ENCODE measurements around the gene SCAF11.

SCAF11 gene

GRCh38 chr12:45915405-45915804 lies 75.0 kb downstream of the SCAF11 start:
- DNase-seq (ENCODE audit: low spot score) = no peak

DNA sequence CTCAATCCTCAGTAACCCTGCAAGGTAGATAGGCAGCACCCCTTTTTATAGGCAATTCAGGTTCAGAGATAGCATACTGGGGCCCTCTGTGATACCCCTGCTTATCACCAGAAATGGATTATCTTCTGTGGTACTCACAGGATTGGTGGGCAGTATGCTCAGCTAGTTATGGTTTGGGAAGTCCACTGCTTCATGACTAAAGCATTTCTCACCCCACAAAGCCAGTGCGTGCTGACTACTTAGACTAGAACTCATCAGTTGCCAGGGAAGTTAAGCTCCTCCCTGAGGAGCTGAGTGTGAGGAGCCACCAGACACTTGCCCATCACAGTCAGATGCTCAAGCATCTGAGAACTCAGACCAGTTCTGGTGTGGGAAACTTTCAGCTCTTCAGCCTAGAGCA lies 76.3 kb downstream of the SCAF11 start:
- peak; percentile 25 for DNase-seq (ENCODE audit: low spot score)

- DNase-seq (ENCODE audit: low spot score) = no peak
Observed at GRCh38 chr12:45913631-45914030, 76.7 kb downstream of the SCAF11 start.

GRCh38 chr12:45912774-45913173 lies 77.6 kb downstream of the SCAF11 start:
- DNase-seq (ENCODE audit: low spot score) = no peak

GRCh38 chr12:45909041-45909713 lies 81.2 kb downstream of the SCAF11 start:
- no peak for DNase-seq (ENCODE audit: low spot score)

- DNase-seq (ENCODE audit: low spot score) = no peak
Observed at GRCh38 chr12:45907955-45908354, 82.4 kb downstream of the SCAF11 start.

DNA sequence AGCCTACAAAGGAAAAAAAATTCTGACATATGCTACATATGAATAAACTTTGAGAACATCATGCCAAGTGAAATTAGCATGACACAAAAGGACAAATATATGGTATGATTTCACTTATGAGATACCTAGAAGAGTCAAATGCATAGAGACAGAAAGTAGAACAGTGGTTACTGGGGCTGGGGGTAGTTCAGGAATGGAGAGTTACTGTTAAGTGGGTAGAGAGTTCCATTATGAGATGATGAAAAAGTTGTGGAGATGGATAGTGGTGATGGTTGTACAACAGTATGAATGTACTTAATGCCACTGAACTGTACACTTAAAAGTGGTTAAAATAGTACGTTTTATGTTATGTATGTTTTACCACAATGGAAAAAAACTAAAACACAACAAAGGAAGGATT lies 92.3 kb downstream of the SCAF11 start:
- DNase-seq (ENCODE audit: low spot score) = no peak

DNA sequence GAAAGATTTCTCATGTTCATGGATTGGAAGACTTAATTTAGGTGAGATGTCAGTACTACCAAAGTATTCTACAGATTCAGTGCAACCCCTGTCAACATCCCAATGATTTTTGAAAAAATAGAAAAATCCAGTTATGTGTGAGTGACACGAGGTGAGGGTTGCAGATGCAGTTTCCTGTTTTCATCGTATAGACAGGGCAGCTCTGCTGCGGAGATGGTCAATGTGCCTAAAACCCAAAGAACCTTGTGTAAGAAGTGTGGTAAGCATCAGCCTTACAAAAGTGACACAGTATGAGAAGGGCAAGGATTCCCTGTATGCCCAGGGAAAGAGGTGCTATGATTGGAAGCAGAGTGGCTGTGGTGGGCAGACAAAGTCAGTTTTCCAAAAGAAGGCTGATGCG lies 94.4 kb downstream of the SCAF11 start:
- no peak for DNase-seq (ENCODE audit: low spot score)

DNA sequence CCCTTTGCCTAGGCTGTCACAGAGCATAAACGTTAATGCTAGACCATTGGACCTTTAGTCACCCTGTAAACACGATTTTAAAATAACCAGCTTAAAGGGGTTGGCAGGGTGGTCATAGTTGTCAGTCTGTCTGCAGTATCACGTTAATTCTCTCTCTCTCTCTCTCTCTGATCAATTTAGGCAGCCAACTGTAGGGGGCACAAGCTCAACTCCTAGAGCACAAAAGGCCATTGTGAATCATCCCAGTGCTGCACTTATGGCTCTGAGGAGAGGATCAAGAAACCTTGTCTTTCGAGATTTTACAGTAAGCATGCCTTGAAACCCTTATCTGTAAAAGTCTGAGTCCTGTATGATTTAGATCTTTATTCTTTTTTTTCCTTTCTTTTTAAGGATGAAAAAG lies 97.1 kb downstream of the SCAF11 start:
- DNase-seq (ENCODE audit: low spot score) = peak; percentile 55

- DNase-seq (ENCODE audit: low spot score) = no peak
Observed at GRCh38 chr12:45890276-45890675, 100.1 kb downstream of the SCAF11 start.

- DNase-seq (ENCODE audit: low spot score) = no peak
Observed at GRCh38 chr12:45887544-45887943, 102.8 kb downstream of the SCAF11 start.

DNA sequence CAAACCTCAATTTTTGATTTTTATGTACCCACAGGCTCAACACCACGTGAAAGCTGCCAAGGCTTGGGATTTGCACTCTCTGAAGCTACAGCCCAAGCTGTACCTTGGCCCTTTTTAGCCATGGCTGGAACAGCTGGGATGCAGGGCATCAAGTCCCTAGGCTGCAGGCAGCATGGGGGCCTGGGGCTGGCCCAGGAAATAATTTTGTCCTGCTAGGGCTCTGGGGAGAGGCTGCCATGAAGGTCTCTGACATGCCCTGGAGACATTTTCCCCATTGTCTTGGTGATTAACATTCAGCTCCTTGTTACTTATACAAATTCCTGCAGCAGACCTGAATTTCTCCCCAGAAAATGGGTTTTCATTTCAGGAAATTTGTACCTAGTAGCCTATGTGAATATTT lies 103.7 kb downstream of the SCAF11 start:
- DNase-seq (ENCODE audit: low spot score) = no peak

DNA sequence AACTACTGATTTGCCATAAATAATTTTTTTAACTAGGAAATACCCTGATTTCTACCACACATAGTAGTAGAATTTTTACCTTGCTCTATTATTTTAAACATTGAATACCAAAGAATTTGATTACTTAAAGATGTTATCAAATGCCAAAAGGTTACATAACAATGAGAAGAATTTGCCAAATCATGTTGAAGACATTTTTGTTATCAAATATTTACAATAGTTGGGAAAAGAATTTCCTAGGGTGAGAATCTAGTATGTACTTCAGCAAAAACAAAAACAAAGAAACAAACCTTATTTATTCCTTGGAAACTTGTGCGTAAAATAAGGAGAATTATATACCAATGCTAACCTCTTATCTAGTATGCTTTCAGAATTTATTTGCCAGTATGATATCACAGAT lies 107.2 kb downstream of the SCAF11 start:
- DNase-seq (ENCODE audit: low spot score) = no peak

- no peak for DNase-seq (ENCODE audit: low spot score)
Observed at GRCh38 chr12:45880533-45880932, 109.8 kb downstream of the SCAF11 start.

GRCh38 chr12:45879363-45879895 lies 110.9 kb downstream of the SCAF11 start:
- DNase-seq (ENCODE audit: low spot score) = no peak

DNA sequence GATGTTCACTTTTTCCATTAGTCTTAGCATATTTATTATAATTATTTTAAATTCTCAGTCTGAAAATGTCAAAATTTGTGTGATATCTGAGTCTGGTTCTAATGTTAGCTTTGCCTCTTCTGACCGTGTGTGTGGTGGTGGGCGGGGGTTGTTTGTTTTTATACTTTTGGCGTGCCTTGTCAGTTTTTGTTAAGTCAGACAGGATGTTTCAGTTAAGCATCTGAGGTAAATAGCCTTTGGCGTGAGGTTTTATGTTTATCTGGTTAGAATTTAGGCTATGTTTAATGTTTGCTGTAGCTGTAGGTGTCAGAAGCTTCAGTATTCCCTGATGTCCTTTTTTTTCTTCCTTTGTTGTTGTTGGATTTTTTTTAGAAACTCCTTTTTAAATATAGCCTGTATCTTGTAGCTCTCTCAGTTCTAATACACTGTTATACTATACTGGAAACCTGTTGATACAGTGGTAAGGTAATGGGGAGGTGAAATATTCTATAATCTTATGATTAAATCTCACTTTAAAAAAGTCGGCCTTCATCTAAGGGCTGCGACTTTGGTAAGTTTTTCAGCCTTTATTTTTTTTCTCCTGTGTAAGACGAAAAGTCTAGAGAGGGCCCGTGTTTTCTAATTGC lies 111.6 kb downstream of the SCAF11 start:
- no peak for DNase-seq (ENCODE audit: low spot score)

GRCh38 chr12:45877069-45877468 lies 113.3 kb downstream of the SCAF11 start:
- DNase-seq (ENCODE audit: low spot score) = no peak

DNA sequence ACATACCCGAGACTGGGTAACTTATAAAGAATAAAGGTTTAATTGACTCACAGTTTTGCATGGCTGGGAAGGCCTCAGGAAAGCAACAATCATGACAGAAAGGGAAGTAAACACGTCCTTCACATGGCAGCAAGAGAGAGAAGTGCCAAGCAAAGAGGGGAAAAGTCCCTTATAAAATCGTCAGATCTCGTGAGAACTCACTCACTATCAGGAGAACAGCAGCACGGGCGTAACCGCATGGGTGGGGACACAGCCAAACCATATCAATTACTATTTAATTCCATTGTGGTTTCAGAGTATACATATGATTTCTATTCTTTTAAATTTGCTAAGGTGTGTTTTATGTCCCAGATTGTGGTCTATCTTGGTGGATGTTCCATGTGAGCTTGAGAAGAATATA lies 117.9 kb downstream of the SCAF11 start:
- DNase-seq (ENCODE audit: low spot score) = no peak
